ENCODE data around the gene SEPTIN3. TPM values are rescaled to one million over a fixed set of nuclear protein-coding genes. Genes with fewer than 3 reads are reported as not detected.

The SEPTIN3 gene
- total RNA-seq, 4 donors from 2014 or later: not detected

- Histone ChIP-seq H3K9me3 (no peaks in the 10 kb centered on the region), H3K27ac (peak overlapping the region in 2 of 4 donors; percentile 76 to 88), H3K27me3 (no peaks in the 10 kb centered on the region), H3K36me3 (no peaks in the 10 kb centered on the region), H3K4me3 (no peak overlapping the region), H3K4me1 (peaks cover 0 to 45% (median 21%) of the 10 kb centered on the region in 4 donors)
- TF ChIP-seq POLR2A (IDR thresholded peaks at IDR 0.05) (no peak), CTCF (IDR thresholded peaks at IDR 0.05) (no peak)
- no peak for DNase-seq
Measured at GRCh38 chr22:41935509-41935908, 33.7 kb upstream of the SEPTIN3 start.

- Histone ChIP-seq H3K4me3 (no peak overlapping the region), H3K36me3 (no peaks in the 10 kb centered on the region), H3K9me3 (no peaks in the 10 kb centered on the region), H3K27me3 (no peaks in the 10 kb centered on the region), H3K4me1 (peaks cover 0 to 55% (median 28%) of the 10 kb centered on the region in 4 donors), H3K27ac (peak overlapping the region in 2 of 4 donors; percentile 78 to 88)
- no peak for DNase-seq
- TF ChIP-seq POLR2A (IDR thresholded peaks at IDR 0.05) (no peak), CTCF (IDR thresholded peaks at IDR 0.05) (no peak)
Measured at GRCh38 chr22:41936894-41937169, 32.4 kb upstream of the SEPTIN3 start.

- Histone ChIP-seq H3K9me3 (no peaks in the 10 kb centered on the region), H3K4me1 (peaks cover 0 to 32% (median 24%) of the 10 kb centered on the region in 4 donors), H3K4me3 (peak overlapping the region in 3 of 4 donors; percentile 29 to 37 (median 36)), H3K36me3 (no peaks in the 10 kb centered on the region), H3K27ac (peak overlapping the region; percentile 87 to 97 (median 88)), H3K27me3 (no peaks in the 10 kb centered on the region)
- TF ChIP-seq CTCF (IDR thresholded peaks at IDR 0.05) (no peak), POLR2A (IDR thresholded peaks at IDR 0.05) (peak; percentile 45 to 73)
- DNase-seq: peak; percentile 80 to 99 (median 99)
Measured at GRCh38 chr22:41939981-41940831, 29.0 kb upstream of the SEPTIN3 start.

GRCh38 chr22:41940832-41941765, 28.1 kb upstream of the SEPTIN3 start:
- H3K4me1 ChIP-seq: peaks cover 0 to 31% (median 28%) of the 10 kb centered on the region in 4 donors
- H3K9me3 ChIP-seq: no peaks in the 10 kb centered on the region
- peak in 1 of 2 donors; percentile 10 for TF ChIP-seq POLR2A (IDR thresholded peaks at IDR 0.05)
- TF ChIP-seq CTCF (IDR thresholded peaks at IDR 0.05): peak; percentile 81 to 99 (median 98)
- no peaks in the 10 kb centered on the region for H3K27me3 ChIP-seq
- no peak overlapping the region for H3K4me3 ChIP-seq
- no peaks in the 10 kb centered on the region for H3K36me3 ChIP-seq
- H3K27ac ChIP-seq: peak overlapping the region; percentile 87 to 97 (median 88)
- DNase-seq: peak; percentile 90 to 96 (median 93)

- TF ChIP-seq CTCF (IDR thresholded peaks at IDR 0.05): no peak
- TF ChIP-seq POLR2A (IDR thresholded peaks at IDR 0.05): peak in 1 of 2 donors; percentile 11
- H3K4me1 ChIP-seq: peaks cover 0 to 32% (median 18%) of the 10 kb centered on the region in 4 donors
- H3K36me3 ChIP-seq: no peaks in the 10 kb centered on the region
- H3K27me3 ChIP-seq: no peaks in the 10 kb centered on the region
- H3K4me3 ChIP-seq: no peak overlapping the region
- H3K9me3 ChIP-seq: no peaks in the 10 kb centered on the region
- peak overlapping the region in 1 of 4 donors; percentile 53 for H3K27ac ChIP-seq
- DNase-seq: no peak
Measured at GRCh38 chr22:41943661-41944209, 25.5 kb upstream of the SEPTIN3 start.

Data from Peyer's patch (tissue), 4 donors.